ENCODE results near the gene ZSWIM5.
"Not testable (repeated sequence)": the region's sequence is repeated elsewhere in the genome, so short reads cannot be mapped to it uniquely, and the experiment has no call there.

ZSWIM5 gene

GRCh38 chr1:45134461-45134873 lies 71.9 kb downstream of the ZSWIM5 start:
- DNase-seq (ENCODE audit: low read depth in 1 of 2, low spot score in 1 of 2), result no peak
- TF ChIP-seq POLR2AphosphoS5 (IDR thresholded peaks at IDR 0.05; ENCODE audit: low read depth) (no peak), REST (IDR thresholded peaks at IDR 0.05; ENCODE audit: insufficient replicate concordance, low read depth) (no peak), SPI1 (IDR thresholded peaks at IDR 0.05; ENCODE audit: borderline replicate concordance, low read depth) (no peak), GABPA (IDR thresholded peaks at IDR 0.05; ENCODE audit: low read depth) (no peak), CTCF (IDR thresholded peaks at IDR 0.05; ENCODE audit: insufficient read depth, low read length) (no peak)
- Histone ChIP-seq H3K4me3 (replicated peaks; ENCODE audit: insufficient read depth, low read length) (no peak overlapping the region), H3K27ac (replicated peaks) (no peak overlapping the region), H3K27me3 (ENCODE audit: insufficient read depth, poor library complexity, severe bottlenecking) (no peaks in the 10 kb centered on the region)

- not testable (repeated sequence) for H3K4me3 ChIP-seq (replicated peaks; ENCODE audit: insufficient read depth, low read length); H3K27me3 ChIP-seq (ENCODE audit: insufficient read depth, poor library complexity, severe bottlenecking); H3K27ac ChIP-seq (replicated peaks); DNase-seq (ENCODE audit: low read depth in 1 of 2, low spot score in 1 of 2)
Measured at GRCh38 chr1:45132719-45133118, 73.7 kb downstream of the ZSWIM5 start.

- no peak for TF ChIP-seq CTCF (IDR thresholded peaks at IDR 0.05; ENCODE audit: insufficient read depth, low read length)
- TF ChIP-seq POLR2AphosphoS5 (IDR thresholded peaks at IDR 0.05; ENCODE audit: low read depth), result no peak
- TF ChIP-seq GABPA (IDR thresholded peaks at IDR 0.05; ENCODE audit: low read depth), result no peak
- TF ChIP-seq REST (IDR thresholded peaks at IDR 0.05; ENCODE audit: insufficient replicate concordance, low read depth), result no peak
- TF ChIP-seq SPI1 (IDR thresholded peaks at IDR 0.05; ENCODE audit: borderline replicate concordance, low read depth), result no peak
- DNase-seq (ENCODE audit: low read depth in 1 of 2, low spot score in 1 of 2), result no peak
- Histone ChIP-seq H3K4me3 (replicated peaks; ENCODE audit: insufficient read depth, low read length) (no peak overlapping the region), H3K27ac (replicated peaks) (no peak overlapping the region), H3K27me3 (ENCODE audit: insufficient read depth, poor library complexity, severe bottlenecking) (no peaks in the 10 kb centered on the region)
Measured at GRCh38 chr1:45123358-45123757, 83.0 kb downstream of the ZSWIM5 start.

- Histone ChIP-seq H3K27me3 (ENCODE audit: insufficient read depth, poor library complexity, severe bottlenecking) (no peaks in the 10 kb centered on the region), H3K4me3 (replicated peaks; ENCODE audit: insufficient read depth, low read length) (no peak overlapping the region), H3K27ac (replicated peaks) (no peak overlapping the region)
- no peak for DNase-seq (ENCODE audit: low read depth in 1 of 2, low spot score in 1 of 2)
- no peak for TF ChIP-seq GABPA (IDR thresholded peaks at IDR 0.05; ENCODE audit: low read depth)
- TF ChIP-seq SPI1 (IDR thresholded peaks at IDR 0.05; ENCODE audit: borderline replicate concordance, low read depth), result no peak
- TF ChIP-seq REST (IDR thresholded peaks at IDR 0.05; ENCODE audit: insufficient replicate concordance, low read depth), result no peak
- no peak for TF ChIP-seq POLR2AphosphoS5 (IDR thresholded peaks at IDR 0.05; ENCODE audit: low read depth)
- TF ChIP-seq CTCF (IDR thresholded peaks at IDR 0.05; ENCODE audit: insufficient read depth, low read length), result no peak
Measured at GRCh38 chr1:45122724-45123123, 83.7 kb downstream of the ZSWIM5 start.
